GM11168 (cell line): ENCODE measurements around the gene PPWD1.
"Not testable (repeated sequence)": the region's sequence is repeated elsewhere in the genome, so short reads cannot be mapped to it uniquely, and the experiment has no call there.

Experiments
- in situ Hi-C: fragments of 300-500 bp; cut with MboI; formaldehyde crosslinking; loops from one replicate; pipeline ENCODE4 v1.12.0; 2022; ENCODE audit warnings: low sequenced_read_pairs; ENCODE audit not compliant: unreplicated experiment

Gene PPWD1

DNA sequence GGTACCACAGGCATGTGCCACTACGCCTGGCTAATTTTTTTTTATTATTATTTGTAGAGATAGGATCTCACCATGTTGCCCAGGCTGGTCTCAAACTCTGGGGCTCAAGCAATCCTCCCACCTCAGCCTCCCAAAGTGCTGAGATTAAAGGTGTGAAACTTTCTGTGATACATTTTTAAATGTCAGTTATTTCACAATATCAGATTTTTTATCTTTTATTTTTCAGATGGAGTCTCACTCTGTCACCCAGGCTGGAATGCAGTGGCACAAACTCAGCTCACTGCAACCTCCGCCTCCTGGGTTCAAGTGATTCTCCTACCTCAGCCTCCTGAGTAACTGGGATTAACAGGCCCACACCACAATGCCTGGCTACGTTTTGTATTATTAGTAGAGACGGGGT, 58.9 kb downstream of the PPWD1 start:
- in situ Hi-C loops = not testable (repeated sequence)

DNA sequence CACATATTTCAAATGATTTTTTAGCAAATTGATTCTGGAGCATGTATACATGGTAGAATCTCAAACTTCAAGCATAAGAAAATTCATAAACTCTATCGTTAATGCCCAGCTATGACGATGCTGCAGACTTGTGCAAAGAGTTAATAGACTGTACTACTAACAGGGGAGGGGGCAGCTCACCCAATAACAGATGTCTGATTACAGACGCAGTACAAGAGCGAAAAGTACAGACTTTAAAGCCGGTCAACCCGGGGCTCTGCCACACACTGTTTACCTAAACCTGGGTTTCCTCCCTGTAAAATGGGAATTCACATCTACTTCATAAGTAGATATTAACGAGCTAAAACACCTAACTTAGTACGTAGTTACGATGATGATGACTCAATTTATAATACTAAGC, 60.4 kb downstream of the PPWD1 start:
- in situ Hi-C loops = no loop called here

DNA sequence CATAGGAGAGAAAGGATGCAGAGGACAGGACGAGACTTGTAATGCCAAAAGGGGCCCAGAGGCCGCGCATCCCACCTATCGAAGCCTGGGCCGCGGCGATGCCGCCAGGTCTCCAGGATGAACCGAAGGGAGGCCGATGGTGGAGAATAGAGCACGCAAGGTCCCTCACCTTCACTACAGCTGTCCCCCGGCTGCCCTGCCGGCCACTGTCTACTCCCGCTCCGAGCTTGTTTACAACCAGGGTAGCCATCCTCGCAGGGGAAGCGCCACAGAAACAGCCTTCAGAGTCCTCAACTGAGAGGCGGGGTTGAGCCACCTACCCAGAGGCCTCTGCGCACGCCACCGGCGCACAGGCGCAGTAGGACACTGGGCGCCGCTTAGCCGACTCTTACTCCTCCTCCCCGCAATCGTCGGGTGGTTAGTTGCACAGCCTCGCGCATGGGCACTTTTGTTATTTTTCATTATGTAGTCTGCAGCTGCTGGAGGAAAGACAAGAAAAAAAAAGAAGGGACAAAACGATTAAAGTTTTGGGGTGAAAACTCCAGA, 61.0 kb downstream of the PPWD1 start, which contains the start of gene TRIM23:
TSS of gene TRIM23 (minus strand) at position 309 of the 546 bp plus-strand sequence. CDS start at position 250, 59 bp downstream.
- in situ Hi-C loops = no loop called here

DNA sequence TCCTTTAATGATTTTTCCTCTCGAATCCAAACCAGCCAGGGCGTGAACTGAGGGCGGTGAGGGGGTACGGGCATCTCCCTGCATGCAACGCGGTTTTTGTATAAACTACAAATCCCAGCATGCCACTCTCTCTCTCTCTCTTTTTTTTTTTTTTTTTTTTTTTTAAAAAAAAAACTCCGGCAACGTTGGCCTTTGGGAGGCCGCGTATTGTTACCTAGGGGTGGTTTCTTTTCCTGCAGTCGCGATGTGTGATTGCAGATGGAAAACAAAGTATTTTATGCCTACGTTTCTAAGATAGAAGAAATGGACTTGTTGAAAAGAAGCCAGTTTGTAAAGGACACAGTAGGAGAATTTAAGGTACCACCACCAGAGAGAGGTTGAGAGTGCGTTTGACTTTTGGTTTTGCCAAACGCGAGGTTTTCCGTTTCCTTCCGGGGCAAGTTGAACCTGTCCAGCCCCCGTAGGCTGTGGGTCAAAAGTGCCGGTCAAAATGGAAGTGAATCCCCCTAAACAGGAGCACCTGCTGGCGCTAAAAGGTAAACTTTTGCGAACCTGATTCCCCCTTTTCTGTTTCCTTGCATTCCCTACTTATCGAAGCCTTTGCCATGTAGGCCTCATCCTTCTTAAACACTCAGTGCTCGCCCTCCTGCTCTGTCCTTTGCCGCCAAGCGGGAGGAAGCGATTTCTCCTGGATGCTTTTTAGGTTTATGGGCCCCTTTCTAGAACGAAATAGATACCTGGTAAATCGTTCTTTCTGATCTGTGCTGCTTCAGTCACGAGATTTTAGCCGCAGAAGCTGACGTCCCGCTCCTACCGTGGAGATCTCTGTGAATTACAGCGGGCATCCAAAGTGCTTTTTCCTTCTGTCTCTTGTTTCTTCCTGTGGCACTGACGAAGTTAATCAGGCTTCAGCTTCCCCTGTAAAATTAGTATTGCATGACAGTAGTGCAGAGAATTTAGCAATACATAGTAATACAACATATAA, 61.8 kb downstream of the PPWD1 start, which contains the start of the genes SHLD3 and TRAPPC13:
TSS of gene SHLD3 (plus strand) at position 457 of the 985 bp plus-strand sequence. CDS start 4,561 bp downstream, outside the sequence.
TSS of gene TRAPPC13 (plus strand) at position 457 of the 985 bp plus-strand sequence. CDS start at position 491, 34 bp downstream.
- in situ Hi-C loops = no loop called here

DNA sequence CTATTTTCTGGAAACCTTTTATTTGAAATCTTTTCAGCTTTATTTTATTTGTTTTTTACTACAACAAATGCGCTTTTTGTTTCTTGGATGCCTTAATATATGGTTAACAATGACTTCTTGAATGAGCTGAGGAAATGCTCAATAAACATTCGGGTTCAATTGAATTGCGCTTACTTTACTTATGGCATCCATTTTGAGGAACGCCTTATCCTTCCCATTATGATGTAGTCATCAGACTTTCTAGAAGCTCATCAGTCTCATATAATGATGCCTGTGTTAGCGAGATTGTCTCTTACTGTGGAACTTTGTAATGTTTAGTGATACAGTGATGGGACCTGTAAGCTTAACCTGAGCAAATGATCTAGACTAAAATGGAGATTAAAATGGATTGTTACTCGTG, 62.6 kb downstream of the PPWD1 start:
- in situ Hi-C loops = no loop called here

DNA sequence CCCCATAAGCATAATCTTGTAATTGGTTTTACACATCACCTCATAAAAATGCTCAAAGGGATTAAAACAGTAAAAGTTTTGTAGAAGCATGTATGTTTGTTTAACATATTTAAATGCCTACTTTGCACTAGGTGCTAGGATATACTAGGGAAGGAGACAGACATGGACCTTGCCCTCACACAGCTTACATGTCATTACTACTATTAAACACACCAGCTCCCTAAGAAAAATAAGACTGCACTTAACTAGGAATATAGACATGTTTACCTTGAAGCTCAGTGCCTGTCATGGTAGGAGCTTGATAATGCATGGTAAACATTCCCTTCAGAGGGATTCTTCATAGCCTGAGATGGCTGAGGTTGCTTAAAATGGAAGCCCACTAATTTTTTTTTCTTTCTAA, 67.9 kb downstream of the PPWD1 start:
- in situ Hi-C loops = no loop called here
